Astrocyte of the cerebellum (primary cell): ENCODE measurements around the gene RNU6-9.

Experiments
- DNase-seq: peaks from one replicate; pipeline ENCODE4 v3.0.0-alpha.2; 2011; ENCODE audit warnings: low read depth
- H3K4me3 ChIP-seq: 2 replicates; pipeline ENCODE4 v1.5.1; 2011; ENCODE audit warnings: mild to moderate bottlenecking, low read depth, low read length, moderate library complexity
- in situ Hi-C: cut with HindIII; loops from 2 replicates; pipeline ENCODE4 v1.10.0; 2017; ENCODE audit warnings: low sequenced_read_pairs
- TF ChIP-seq, protein P1 (sequence below): IDR thresholded peaks from 2 replicates; pipeline ENCODE4 v1.5.1; 2012; ENCODE audit warnings: low read length, low read depth, moderate library complexity, mild to moderate bottlenecking; ENCODE audit errors: missing control alignments

The RNU6-9 gene

DNA sequence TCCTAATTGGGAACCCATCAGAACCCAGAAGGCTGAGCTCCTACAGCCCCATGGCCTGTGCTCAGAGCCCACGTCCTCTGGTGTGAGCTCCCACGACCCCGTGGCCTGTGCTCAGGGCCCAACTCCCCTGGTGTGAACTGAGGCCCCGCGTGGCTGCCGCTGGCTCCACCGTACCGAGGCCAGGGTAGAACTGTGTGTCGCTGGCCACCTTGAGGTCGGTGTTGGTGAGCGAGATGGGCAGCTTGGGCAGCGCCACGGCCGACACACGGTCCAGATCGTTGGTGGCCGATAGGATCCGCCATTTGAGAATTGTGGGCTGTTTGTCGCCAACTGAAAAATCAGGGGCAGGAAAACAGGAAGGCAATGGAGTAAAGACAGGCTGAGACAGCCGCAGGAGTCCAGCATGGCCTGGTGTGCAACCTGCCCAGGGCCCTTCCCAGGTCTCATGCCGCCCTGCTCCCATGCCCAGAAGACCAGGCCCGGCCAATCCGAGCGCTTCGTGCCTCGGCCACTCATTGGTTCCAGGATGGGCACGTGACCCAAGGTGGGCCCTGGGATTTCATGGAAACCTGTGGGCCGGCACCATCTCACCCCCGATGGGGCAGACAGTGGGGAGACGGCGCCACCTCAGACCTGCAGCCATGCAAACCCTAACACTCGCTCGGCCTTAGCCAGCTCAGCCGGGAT, 11.8 kb upstream of the RNU6-9 start:
- in situ Hi-C loops: no loop called here
- no peak overlapping the region for H3K4me3 ChIP-seq
- TF ChIP-seq, protein P1, sequence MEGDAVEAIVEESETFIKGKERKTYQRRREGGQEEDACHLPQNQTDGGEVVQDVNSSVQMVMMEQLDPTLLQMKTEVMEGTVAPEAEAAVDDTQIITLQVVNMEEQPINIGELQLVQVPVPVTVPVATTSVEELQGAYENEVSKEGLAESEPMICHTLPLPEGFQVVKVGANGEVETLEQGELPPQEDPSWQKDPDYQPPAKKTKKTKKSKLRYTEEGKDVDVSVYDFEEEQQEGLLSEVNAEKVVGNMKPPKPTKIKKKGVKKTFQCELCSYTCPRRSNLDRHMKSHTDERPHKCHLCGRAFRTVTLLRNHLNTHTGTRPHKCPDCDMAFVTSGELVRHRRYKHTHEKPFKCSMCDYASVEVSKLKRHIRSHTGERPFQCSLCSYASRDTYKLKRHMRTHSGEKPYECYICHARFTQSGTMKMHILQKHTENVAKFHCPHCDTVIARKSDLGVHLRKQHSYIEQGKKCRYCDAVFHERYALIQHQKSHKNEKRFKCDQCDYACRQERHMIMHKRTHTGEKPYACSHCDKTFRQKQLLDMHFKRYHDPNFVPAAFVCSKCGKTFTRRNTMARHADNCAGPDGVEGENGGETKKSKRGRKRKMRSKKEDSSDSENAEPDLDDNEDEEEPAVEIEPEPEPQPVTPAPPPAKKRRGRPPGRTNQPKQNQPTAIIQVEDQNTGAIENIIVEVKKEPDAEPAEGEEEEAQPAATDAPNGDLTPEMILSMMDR: no peak
- no peak for DNase-seq

DNA sequence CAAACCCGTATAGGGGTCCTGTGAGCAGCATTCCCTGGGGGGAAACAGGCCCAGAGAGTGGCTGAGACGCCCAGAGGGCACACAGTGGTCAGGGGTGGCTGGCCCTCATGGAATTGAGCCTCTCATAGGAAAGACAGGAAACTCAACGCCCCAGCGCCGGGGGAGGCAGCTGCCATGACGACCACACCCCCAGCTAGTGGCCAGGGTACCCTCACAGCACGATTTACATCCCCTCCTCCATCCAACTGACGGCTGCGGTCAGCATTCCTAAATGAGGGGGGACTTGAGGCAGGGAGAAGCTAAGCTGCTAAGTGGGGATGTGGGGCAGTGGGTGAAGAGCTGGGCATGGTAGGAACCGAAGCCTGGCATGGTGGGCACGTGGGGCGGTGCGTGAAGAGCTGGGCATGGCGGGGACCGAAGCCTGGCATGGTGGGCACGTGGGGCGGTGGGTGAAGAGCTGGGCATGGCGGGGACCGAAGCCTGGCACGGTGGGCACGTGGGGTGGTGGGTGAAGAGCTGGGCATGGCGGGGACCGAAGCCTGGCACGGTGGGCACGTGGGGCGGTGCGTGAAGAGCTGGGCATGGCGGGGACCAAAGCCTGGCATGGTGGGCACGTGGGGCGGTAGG, 10.3 kb upstream of the RNU6-9 start:
- DNase-seq: no peak
- in situ Hi-C loops: no loop called here
- TF ChIP-seq, protein P1: no peak
- H3K4me3 ChIP-seq: no peak overlapping the region

DNA sequence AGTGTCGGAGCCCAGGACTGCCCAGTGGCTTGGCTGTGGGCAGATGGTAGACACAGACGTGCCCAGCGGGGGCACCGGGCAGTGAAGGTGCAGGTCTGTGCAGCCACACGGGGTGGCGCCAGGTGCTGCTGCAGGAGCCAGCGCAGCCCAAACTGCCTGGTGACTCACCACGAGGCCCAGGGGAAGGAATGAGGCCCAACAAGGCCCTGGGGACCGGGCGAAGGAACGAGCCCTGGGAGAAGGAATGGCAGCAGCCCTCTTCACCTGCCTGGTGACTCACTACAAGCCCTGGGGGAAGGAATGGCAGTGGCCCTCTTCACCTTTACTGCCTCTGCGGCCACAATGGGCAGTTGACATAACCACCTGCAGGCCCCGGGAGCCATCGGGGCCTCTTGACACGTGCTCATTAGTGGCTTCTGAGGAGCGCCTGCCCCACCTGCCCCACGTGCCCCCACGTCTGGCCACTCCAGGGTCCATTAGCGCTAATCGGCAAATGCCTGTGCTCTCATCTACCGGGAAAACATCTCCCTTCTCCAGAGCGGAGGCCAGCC, 9.5 kb upstream of the RNU6-9 start:
- in situ Hi-C loops: no loop called here
- TF ChIP-seq, protein P1: no peak
- no peak overlapping the region for H3K4me3 ChIP-seq
- no peak for DNase-seq

DNA sequence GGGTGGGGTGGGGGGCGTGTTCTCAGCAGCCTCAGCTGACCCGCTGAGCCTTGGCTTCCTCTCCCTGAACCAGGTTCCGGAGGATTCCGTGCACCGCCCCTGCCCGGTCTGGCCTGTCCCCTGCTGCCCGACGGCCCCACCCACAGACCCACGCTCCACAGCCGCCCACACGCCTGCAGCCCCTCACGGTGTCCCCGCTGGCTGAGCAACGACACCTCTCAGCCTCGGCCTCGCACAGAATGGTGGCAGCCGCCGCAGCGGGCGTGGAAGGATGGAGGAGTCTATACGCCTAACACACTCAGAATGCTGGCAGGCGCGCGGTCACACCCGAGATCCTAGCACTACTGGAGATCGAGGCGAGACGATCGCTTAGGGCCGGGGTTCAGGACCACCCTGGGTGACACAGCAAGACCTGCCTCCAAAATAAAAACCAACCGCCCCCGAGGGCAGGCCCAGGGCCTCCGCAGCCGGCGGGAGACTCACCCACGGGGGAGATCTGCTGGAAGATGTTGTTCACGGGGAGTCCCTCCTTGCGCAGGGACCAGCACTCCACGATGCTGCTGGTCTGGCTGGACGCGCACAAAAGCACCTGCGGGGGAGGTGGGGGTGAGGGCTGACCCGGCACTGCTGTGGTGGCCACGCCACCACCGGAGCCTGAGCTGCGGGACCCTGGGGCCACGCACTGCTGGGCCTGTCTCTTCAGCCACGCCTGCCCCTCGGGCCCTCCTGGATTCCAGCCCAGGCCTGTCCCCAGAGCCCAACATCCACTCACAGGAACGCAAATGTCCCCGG, 8.7 kb upstream of the RNU6-9 start:
- H3K4me3 ChIP-seq: no peak overlapping the region
- TF ChIP-seq, protein P1: no peak
- DNase-seq: no peak
- in situ Hi-C loops: no loop called here

DNA sequence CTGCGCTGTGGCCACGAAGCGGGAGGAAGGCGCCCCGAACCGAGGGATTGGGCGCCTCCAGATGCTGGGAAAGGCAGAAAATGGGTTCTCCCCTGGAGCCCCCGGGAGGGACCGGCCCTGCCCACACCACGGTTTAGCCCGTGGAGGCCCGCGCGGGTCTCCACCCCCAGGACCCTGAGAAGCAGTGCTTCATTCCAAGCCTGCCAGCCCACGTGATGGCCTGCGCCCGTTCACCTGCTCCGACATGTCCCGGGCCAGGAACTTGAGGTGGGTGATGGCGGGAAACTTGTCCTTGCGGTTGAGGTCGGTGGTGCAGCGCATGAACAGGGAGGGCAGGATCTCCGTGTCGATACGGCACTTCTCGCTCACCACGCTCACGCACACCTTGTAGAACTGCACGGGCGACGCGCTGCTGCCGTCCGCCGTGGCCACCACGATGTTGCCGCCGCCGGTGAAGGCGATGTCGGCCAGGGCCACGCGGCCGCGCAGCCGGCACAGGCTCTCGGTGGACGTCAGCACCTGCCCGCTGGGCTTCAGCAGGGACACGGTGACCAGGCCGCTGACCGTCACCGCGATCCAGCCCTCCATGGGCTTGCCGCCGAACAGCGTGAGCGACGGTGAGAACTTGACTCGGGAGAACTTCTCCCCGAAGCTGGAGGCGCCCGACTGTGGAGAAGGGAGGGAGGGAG, 7.6 kb upstream of the RNU6-9 start:
- no peak overlapping the region for H3K4me3 ChIP-seq
- DNase-seq: no peak
- in situ Hi-C loops: no loop called here
- TF ChIP-seq, protein P1: no peak

DNA sequence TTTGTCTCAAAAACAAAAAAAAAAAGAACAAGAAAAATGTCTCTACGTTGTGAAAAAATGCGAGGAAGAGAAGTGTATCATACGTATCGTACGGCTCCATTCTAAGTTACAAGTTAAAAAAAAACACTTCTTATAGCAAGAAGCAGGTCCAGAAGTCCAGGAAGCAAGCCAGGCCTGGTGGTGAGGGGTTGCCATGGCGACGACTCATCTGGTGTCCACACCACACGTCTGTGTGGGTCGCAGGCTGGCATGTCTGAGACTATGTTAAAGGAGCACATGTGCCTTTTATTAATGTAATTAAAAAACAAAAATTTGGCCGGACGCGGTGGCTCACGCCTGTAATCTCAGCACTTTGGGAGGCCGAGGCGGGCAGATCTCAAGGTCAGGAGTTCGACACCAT, 6.2 kb upstream of the RNU6-9 start:
- in situ Hi-C loops: no loop called here
- H3K4me3 ChIP-seq: no peak overlapping the region
- peak; percentile 69 for DNase-seq
- TF ChIP-seq, protein P1: no peak
